ENCODE results near the gene THSD4.

- TF ChIP-seq, protein P1, sequence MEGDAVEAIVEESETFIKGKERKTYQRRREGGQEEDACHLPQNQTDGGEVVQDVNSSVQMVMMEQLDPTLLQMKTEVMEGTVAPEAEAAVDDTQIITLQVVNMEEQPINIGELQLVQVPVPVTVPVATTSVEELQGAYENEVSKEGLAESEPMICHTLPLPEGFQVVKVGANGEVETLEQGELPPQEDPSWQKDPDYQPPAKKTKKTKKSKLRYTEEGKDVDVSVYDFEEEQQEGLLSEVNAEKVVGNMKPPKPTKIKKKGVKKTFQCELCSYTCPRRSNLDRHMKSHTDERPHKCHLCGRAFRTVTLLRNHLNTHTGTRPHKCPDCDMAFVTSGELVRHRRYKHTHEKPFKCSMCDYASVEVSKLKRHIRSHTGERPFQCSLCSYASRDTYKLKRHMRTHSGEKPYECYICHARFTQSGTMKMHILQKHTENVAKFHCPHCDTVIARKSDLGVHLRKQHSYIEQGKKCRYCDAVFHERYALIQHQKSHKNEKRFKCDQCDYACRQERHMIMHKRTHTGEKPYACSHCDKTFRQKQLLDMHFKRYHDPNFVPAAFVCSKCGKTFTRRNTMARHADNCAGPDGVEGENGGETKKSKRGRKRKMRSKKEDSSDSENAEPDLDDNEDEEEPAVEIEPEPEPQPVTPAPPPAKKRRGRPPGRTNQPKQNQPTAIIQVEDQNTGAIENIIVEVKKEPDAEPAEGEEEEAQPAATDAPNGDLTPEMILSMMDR (IDR thresholded peaks at IDR 0.05): no peak
- no peak for TF ChIP-seq POLR2A (IDR thresholded peaks at IDR 0.05)
Measured at GRCh38 chr15:71275098-71275497, 159.8 kb downstream of the THSD4 start.

Data from thyroid gland (tissue), 4 donors.